ENCODE results near the gene CDH26.

CDH26 gene

DNA sequence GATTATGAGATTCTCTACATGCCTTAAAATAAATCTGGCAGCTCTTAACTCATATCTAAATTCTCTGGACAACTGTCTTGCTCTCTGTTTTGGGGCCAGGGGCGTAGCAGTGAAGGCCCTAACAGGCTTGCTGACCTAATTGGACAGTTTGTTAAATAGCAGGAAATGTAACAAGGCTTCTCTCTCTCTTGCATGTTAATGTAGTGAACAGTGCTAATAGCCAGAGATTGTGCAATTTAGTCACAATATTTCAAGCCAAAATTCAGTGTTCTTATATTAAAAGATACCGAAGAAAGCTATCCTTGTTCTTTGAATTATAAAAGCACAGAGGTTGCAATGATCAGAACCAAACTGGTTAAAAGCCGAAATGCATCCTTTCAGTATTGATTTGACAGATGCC lies 21.1 kb upstream of the CDH26 start:
- H3K27ac ChIP-seq: no peak overlapping the region
- TF ChIP-seq ZFX (IDR thresholded peaks at IDR 0.05): no peak
- TF ChIP-seq, protein P1, sequence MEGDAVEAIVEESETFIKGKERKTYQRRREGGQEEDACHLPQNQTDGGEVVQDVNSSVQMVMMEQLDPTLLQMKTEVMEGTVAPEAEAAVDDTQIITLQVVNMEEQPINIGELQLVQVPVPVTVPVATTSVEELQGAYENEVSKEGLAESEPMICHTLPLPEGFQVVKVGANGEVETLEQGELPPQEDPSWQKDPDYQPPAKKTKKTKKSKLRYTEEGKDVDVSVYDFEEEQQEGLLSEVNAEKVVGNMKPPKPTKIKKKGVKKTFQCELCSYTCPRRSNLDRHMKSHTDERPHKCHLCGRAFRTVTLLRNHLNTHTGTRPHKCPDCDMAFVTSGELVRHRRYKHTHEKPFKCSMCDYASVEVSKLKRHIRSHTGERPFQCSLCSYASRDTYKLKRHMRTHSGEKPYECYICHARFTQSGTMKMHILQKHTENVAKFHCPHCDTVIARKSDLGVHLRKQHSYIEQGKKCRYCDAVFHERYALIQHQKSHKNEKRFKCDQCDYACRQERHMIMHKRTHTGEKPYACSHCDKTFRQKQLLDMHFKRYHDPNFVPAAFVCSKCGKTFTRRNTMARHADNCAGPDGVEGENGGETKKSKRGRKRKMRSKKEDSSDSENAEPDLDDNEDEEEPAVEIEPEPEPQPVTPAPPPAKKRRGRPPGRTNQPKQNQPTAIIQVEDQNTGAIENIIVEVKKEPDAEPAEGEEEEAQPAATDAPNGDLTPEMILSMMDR (conservative IDR thresholded peaks at IDR 0.05): no peak

GRCh38 chr20:59938221-59938620 lies 20.0 kb upstream of the CDH26 start:
- H3K27ac ChIP-seq: no peak overlapping the region
- TF ChIP-seq, protein P1 (conservative IDR thresholded peaks at IDR 0.05): no peak
- TF ChIP-seq ZFX (IDR thresholded peaks at IDR 0.05): no peak

GRCh38 chr20:59938696-59939051 lies 19.5 kb upstream of the CDH26 start:
- TF ChIP-seq, protein P1 (conservative IDR thresholded peaks at IDR 0.05): no peak
- no peak for TF ChIP-seq ZFX (IDR thresholded peaks at IDR 0.05)
- no peak overlapping the region; the same call in 1 of the 2 replicates for H3K27ac ChIP-seq

GRCh38 chr20:59939052-59939878 lies 19.0 kb upstream of the CDH26 start:
- TF ChIP-seq, protein P1 (conservative IDR thresholded peaks at IDR 0.05): no peak
- peak; percentile 94 for TF ChIP-seq ZFX (IDR thresholded peaks at IDR 0.05)
- H3K27ac ChIP-seq: peak overlapping the region; percentile 92

DNA sequence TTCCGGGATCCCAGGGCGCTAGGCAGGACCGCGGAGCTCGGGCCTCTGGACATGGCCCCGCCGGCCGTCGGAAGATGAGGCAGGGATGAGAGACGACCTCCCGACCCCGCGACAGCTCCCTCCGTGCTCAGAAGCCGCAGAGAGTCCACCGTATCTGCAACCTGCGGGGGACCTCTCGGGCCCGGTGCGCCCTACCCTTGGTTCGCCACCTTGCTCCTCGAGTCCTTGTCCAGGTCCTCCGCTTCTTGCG lies 18.4 kb upstream of the CDH26 start:
- H3K27ac ChIP-seq: peak overlapping the region; percentile 92
- peak; percentile 85 for TF ChIP-seq ZFX (IDR thresholded peaks at IDR 0.05)
- TF ChIP-seq, protein P1 (conservative IDR thresholded peaks at IDR 0.05): no peak

- TF ChIP-seq ZFX (IDR thresholded peaks at IDR 0.05): no peak
- TF ChIP-seq, protein P1 (conservative IDR thresholded peaks at IDR 0.05): peak; percentile 20
- H3K27ac ChIP-seq: peak within 1 kb of the TSS; percentile 92
Observed at GRCh38 chr20:59940129-59940955, 17.9 kb upstream of the CDH26 start, which contains the start of the genes FAM217B and PPP1R3D. Gene FAM217B (plus strand): TSS chr20:59940389. CDS start chr20:59943944, 3,555 bp downstream. Gene PPP1R3D (minus strand): TSS chr20:59940305. CDS start chr20:59939931, 374 bp downstream.

GRCh38 chr20:59940956-59941294 lies 17.3 kb upstream of the CDH26 start:
- no peak for TF ChIP-seq ZFX (IDR thresholded peaks at IDR 0.05)
- TF ChIP-seq, protein P1 (conservative IDR thresholded peaks at IDR 0.05): no peak
- H3K27ac ChIP-seq: peak overlapping the region; percentile 92

All from C4-2B (cell line).